OCI-LY7 (cell line): ENCODE results near the gene ZNF771.

Source experiments
- CTCF ChIP-seq: fragments of 200-600 bp; sonication (generic); conservative IDR thresholded peaks from 2 replicates; pipeline ENCODE4 v1.5.1; 2014; ENCODE audit warnings: mild to moderate bottlenecking, antibody characterized with exemption, low read length, moderate library complexity, mixed read lengths
- EZH2phosphoT487 ChIP-seq: fragments of 200-600 bp; sonication (generic); IDR thresholded peaks from 2 replicates; pipeline ENCODE4 v1.6.1; 2018; ENCODE audit warnings: low read depth, borderline replicate concordance, mild to moderate bottlenecking, mixed run types, antibody characterized with exemption, low read length, moderate library complexity, mixed read lengths

DNA sequence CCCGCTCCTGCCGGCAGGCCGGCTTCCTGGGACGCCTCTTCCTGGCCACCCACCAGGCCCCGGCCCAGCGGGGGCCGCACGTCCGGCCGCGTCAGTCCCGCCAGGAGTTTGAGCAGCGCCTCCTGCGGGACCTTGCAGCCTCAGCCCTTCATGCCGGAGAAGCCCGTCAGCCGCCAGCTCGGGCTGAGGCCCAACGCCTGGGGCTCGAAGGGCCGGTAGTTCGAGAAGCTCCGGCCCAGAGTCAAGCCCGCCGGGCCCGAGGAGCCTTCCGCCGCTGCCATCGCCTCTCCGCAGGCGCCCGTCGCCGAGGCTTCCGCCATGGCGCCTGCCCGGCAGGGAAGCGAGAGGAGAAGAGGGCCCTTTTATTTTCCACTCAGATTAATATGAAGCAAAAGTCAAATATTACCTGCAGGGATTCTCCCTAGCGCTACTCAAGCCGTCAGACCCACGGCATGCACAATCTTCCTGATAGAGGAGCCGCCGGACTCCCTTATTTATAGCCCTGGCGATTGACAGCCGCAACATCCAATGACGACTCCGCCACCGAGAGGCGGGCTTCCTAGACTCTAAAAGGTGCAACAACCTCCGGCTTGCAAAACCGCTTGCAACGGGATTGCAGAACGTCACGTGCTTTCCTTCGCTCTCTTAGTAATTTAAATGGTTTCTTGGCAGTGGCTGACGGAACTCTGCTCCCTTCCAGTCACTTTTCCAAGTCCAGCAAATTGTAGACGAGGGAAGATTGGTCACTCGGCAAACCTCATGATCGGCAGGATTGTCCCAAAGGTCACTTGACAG lies 38.2 kb downstream of the ZNF771 start, which contains the start of gene SEPHS2:
- TF ChIP-seq CTCF (peak; percentile 70), EZH2phosphoT487 (no peak)
